HL-60 (cell line): ENCODE measurements around the gene UBE2E2.

Experiments
- DNase-seq, 2 experiments: peaks; one replicate each; pipeline ENCODE4 v3.0.0-alpha.2; 2010 to 2020; ENCODE audit warnings: low read depth in 1 of 2, low spot score in 1 of 2
- H3K27ac ChIP-seq: fragments of 250-450 bp; sonication (Bioruptor Pico); replicated peaks from 2 replicates; pipeline ENCODE4 v1.5.1; 2020; ENCODE audit warnings: mild to moderate bottlenecking, moderate library complexity
- H3K27me3 ChIP-seq: fragments of 250-450 bp; sonication (Bioruptor Pico); 2 replicates; pipeline ENCODE4 v1.5.1; 2021; ENCODE audit warnings: mild to moderate bottlenecking, moderate library complexity; ENCODE audit not compliant: insufficient read depth, poor library complexity, severe bottlenecking
- H3K4me3 ChIP-seq: replicated peaks from 2 replicates; pipeline ENCODE4 v1.5.1; 2011; ENCODE audit warnings: mild to moderate bottlenecking, control low read depth, low read length; ENCODE audit not compliant: insufficient read depth
- GABPA ChIP-seq: IDR thresholded peaks from 2 replicates; pipeline ENCODE4 v1.6.1; 2012; ENCODE audit warnings: low read depth
- POLR2AphosphoS5 ChIP-seq: IDR thresholded peaks from 2 replicates; pipeline ENCODE4 v1.6.1; 2012; ENCODE audit warnings: low read depth
- SPI1 ChIP-seq: IDR thresholded peaks from 2 replicates; pipeline ENCODE4 v1.6.1; 2012; ENCODE audit warnings: low read depth, mild to moderate bottlenecking, borderline replicate concordance
- TF ChIP-seq, protein P1 (sequence below): IDR thresholded peaks from 2 replicates; pipeline ENCODE4 v1.6.1; 2012; ENCODE audit warnings: low read depth; ENCODE audit not compliant: insufficient replicate concordance
- TF ChIP-seq, protein P2 (sequence below): IDR thresholded peaks from one replicate; pipeline ENCODE4 v1.5.1; 2011; ENCODE audit warnings: low read length, control low read depth, inconsistent platforms; ENCODE audit not compliant: insufficient read depth

UBE2E2 gene

DNA sequence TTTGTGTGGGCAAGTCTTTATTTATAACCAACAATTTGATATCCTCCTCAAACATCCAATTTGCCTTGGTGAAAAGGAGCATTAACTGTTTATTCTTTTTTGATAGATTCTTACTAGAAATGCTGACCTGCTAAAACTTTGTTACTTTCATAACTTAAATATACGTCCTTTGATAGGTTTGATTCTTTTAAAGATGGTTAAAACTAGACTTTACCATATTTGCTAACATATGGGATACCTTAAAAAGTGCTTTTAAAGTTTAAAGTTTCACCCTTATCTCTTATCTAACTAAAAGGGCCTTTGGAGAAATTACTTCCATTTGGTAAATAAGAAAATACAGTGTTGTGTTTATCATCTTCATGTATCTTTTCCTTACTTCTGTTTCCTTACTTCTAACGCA is 336.1 kb downstream of the UBE2E2 start:
- TF ChIP-seq, protein P1, sequence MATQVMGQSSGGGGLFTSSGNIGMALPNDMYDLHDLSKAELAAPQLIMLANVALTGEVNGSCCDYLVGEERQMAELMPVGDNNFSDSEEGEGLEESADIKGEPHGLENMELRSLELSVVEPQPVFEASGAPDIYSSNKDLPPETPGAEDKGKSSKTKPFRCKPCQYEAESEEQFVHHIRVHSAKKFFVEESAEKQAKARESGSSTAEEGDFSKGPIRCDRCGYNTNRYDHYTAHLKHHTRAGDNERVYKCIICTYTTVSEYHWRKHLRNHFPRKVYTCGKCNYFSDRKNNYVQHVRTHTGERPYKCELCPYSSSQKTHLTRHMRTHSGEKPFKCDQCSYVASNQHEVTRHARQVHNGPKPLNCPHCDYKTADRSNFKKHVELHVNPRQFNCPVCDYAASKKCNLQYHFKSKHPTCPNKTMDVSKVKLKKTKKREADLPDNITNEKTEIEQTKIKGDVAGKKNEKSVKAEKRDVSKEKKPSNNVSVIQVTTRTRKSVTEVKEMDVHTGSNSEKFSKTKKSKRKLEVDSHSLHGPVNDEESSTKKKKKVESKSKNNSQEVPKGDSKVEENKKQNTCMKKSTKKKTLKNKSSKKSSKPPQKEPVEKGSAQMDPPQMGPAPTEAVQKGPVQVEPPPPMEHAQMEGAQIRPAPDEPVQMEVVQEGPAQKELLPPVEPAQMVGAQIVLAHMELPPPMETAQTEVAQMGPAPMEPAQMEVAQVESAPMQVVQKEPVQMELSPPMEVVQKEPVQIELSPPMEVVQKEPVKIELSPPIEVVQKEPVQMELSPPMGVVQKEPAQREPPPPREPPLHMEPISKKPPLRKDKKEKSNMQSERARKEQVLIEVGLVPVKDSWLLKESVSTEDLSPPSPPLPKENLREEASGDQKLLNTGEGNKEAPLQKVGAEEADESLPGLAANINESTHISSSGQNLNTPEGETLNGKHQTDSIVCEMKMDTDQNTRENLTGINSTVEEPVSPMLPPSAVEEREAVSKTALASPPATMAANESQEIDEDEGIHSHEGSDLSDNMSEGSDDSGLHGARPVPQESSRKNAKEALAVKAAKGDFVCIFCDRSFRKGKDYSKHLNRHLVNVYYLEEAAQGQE, result no peak
- TF ChIP-seq, protein P2, sequence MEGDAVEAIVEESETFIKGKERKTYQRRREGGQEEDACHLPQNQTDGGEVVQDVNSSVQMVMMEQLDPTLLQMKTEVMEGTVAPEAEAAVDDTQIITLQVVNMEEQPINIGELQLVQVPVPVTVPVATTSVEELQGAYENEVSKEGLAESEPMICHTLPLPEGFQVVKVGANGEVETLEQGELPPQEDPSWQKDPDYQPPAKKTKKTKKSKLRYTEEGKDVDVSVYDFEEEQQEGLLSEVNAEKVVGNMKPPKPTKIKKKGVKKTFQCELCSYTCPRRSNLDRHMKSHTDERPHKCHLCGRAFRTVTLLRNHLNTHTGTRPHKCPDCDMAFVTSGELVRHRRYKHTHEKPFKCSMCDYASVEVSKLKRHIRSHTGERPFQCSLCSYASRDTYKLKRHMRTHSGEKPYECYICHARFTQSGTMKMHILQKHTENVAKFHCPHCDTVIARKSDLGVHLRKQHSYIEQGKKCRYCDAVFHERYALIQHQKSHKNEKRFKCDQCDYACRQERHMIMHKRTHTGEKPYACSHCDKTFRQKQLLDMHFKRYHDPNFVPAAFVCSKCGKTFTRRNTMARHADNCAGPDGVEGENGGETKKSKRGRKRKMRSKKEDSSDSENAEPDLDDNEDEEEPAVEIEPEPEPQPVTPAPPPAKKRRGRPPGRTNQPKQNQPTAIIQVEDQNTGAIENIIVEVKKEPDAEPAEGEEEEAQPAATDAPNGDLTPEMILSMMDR, result no peak
- TF ChIP-seq SPI1 (no peak), GABPA (no peak), POLR2AphosphoS5 (no peak)
- no peak for DNase-seq
- no peaks in the 10 kb centered on the region for H3K27me3 ChIP-seq
- no peak overlapping the region for H3K4me3 ChIP-seq
- H3K27ac ChIP-seq, result no peak overlapping the region

DNA sequence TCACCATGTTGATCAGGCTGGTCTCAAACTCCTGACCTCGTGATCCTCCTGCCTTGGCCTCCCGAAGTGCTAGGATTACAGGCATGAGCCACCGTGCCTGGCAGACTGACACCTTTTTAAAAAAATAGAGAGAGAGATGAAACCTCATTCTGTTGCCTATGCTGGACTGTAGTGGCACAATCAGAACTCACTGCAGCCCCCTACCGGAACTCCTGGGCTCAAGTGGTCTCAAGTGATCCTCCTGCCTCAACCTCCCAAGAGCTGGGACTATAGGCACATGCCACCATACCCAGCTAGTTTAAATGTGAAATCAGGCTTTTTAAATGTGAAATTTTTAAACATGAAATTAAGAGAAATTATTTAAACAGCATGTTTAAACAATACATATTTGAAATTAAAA is 337.5 kb downstream of the UBE2E2 start:
- H3K4me3 ChIP-seq, result no peak overlapping the region
- no peaks in the 10 kb centered on the region for H3K27me3 ChIP-seq
- TF ChIP-seq GABPA (no peak), SPI1 (no peak), POLR2AphosphoS5 (no peak)
- TF ChIP-seq, protein P1, result no peak
- TF ChIP-seq, protein P2, result no peak
- no peak for DNase-seq
- no peak overlapping the region for H3K27ac ChIP-seq

DNA sequence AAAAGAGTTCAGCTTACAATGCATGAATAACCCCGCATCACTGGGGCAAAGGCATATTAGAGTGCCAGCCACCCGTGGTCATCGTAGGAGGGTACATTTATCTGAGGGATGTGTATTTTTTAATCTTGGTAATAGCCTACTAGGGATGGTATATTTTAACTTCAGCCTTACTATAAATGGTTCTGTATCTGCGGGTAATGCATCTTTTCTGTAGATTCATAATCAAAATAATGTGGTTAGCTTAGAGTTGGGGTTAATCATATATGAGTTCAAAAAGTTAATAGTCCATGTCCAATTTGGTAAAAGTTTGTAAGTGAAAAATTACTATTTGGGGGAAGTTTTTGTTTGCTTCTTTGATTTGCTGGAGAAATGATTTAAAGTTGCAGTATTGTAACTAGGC is 339.0 kb downstream of the UBE2E2 start:
- no peak for DNase-seq
- H3K27me3 ChIP-seq, result no peaks in the 10 kb centered on the region
- no peak overlapping the region for H3K27ac ChIP-seq
- H3K4me3 ChIP-seq, result no peak overlapping the region
- TF ChIP-seq, protein P1, result no peak
- TF ChIP-seq SPI1, result no peak
- TF ChIP-seq, protein P2, result no peak
- TF ChIP-seq GABPA, result no peak
